RPMI7951 (cell line): ENCODE measurements around the gene HEATR3. TPM values are rescaled to one million over a fixed set of nuclear protein-coding genes. Genes with fewer than 3 reads are reported as not detected.

Source experiments
- DNase-seq: peaks from one replicate; pipeline ENCODE4 v3.0.0-alpha.2; 2012; ENCODE audit warnings: low read depth
- total RNA-seq: library from RNA; depleted of rRNA; stranded (reverse); fragments of >200 nt; shearing (Covaris generic); gene quantifications from 2 replicates; pipeline ENCODE4 v1.2.3, GENCODE V29; 2014; rRNA removed

HEATR3 gene, protein sequence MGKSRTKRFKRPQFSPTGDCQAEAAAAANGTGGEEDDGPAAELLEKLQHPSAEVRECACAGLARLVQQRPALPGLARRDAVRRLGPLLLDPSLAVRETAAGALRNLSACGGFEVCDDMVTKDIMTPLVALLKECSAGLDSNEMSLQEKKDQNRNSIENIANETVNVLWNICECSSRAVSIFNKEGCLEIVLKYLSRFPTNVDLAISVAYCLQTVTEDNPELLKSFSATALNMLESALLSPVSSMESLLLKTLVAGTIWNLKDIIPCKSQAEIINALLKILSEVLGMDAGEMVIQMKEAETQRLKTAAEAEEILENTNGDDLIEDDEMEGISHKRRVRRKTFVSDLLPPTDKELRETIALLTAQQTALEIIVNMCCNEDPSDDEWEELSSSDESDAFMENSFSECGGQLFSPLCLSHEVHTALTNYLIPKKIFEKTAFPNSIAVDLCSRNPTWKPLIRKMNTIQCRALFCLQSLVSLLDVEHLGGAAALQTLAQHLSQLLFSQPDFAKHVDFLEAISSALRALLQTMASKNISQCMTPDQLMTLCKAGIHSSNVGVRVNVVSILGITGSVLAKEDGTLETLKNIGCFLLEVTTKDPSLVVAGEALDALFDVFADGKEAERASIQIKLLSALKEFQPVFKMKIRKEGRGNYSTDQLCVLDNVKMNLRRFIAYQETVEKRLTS
- 13.3 and 14.9 TPM in 2 replicates for total RNA-seq

GRCh38 chr16:50065624-50066481, at the start of gene HEATR3:
HEATR3 (plus strand) TSS chr16:50065970; CDS start chr16:50066132, 162 bp downstream.
- peak; percentile 88 for DNase-seq

DNA sequence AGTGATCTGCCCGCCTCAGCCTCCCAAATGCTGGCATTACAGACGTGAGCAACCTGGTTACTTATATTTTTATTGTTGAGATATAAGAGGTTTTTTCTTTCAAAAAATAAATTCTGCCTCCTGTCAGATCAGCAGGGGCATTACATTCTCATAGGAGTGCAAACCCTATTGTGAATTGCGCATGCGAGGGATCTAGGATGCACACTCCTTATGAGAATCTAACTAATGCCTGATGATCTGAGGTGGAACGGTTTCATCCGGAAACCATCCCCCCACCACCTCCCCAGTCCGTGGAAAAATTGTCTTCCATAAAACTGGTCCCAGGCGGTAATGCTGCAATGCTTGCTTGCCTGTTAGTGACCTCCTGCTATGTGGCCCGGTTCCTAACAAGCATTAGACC, 48.2 kb upstream of the HEATR3 start:
- no peak for DNase-seq

GRCh38 chr16:50021544-50021943, 44.2 kb upstream of the HEATR3 start:
- DNase-seq = peak; percentile 10

- DNase-seq = no peak
Observed at GRCh38 chr16:50023641-50024040, 42.1 kb upstream of the HEATR3 start.

DNA sequence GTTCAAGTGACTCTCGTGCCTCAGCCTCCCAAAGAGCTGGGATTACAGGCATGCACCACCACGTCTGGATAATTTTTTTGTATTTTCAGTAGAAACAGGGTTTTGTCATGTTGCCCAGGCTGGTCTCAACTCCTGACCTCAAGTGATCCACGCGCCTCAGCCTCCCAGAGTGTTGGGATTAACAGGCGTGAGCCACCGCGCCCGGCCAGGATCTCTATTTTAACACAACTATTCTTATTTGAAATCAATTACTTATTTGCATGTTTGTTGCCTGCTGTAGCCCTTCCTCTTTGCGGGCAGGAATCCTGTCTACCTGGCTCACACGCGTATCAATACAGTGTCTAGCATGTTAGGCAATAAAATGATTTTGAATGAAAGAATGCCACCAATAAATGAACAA, 41.6 kb upstream of the HEATR3 start:
- DNase-seq = no peak

- peak; percentile 95 for DNase-seq
Observed at GRCh38 chr16:50024684-50025536, 40.9 kb upstream of the HEATR3 start, which contains the start of gene CNEP1R1. CNEP1R1 (plus strand) TSS chr16:50025225; CDS start chr16:50025316, 91 bp downstream.

DNA sequence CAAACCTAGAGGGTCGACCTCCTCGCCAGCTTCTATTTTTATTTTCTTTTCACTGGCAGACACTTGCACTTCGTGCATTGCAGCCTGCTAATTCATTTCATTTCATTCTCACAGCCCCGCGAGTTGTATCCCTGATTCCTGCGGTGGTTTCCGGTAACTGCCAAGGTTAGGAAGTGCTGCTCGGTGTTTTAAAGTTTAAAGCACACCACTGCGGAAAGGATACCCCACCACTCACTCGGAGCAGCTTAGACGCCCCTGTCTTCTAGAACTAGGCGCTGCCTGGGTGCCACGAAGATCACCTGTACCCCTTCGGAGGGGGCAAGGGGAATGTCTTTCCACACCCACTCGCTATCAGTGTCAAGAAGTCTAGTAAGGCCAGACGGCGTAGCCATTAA, 40.2 kb upstream of the HEATR3 start:
- peak; percentile 14 for DNase-seq

GRCh38 chr16:50027829-50028228, 37.9 kb upstream of the HEATR3 start:
- no peak for DNase-seq

GRCh38 chr16:50035468-50035992, 30.2 kb upstream of the HEATR3 start:
- DNase-seq = no peak

DNA sequence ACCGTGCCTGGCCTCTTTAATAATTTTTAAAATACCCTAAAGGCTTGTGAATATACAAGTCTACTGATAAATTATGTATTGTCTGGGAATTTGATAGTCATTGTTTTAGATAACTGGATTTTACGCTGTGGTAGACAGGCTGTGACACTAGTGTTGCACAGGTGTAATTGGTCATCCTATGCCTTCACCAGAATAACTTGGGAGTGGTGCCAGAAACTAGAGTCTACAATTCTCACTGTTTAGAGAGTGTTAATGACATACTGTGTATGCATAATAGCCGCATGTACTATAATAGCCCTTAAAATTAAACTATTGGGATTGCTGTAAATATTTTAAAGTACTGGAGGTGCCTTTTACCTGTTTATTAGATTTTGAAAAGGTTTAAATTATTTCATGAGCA, 29.3 kb upstream of the HEATR3 start:
- no peak for DNase-seq

DNA sequence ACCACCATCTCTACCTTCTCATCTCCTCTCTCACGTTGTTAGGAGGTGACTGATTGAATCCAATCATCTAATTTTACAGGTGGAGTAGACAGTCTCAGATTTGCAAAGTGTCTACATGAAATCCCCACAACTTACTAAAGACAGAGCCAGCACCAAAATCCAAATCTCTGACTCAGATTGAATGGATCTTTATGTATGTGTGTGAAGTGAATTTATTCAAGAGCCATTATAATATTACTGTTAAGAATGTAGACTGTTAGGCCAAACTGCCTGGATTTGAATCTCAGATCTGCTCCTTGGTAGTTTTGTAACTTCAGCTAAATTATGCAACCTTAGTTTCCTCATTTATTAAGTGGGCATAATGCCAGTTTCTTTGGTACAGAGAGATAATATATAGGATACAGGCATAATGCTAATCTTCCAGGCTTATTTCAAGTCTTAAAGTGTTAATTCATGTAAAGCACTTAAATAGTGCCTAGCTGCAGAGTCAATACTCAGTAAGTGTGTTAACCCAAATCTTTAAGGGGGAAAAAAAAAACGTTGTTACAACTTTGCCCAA, 28.0 kb upstream of the HEATR3 start:
- no peak for DNase-seq

DNA sequence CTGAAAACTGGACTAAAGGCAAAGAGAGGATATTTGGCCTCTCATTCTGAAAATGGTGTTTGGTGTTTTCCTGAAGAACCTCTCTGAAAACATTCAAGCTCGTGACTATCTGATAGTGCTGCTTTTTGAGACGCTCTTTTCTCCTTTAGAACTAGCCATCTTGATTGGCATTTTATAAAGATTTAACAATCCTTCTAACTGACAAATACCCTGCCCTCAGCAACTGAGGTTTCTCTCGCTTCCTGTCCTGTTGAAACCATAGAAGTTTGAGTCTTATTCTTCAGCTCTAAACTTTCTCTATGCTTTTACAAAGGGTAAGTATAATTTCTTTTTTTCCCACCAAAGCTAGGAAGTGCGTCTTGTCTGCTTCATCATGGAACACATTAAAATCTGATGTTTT, 27.5 kb upstream of the HEATR3 start:
- DNase-seq = no peak

- DNase-seq = no peak
Observed at GRCh38 chr16:50038756-50039529, 26.8 kb upstream of the HEATR3 start.

DNA sequence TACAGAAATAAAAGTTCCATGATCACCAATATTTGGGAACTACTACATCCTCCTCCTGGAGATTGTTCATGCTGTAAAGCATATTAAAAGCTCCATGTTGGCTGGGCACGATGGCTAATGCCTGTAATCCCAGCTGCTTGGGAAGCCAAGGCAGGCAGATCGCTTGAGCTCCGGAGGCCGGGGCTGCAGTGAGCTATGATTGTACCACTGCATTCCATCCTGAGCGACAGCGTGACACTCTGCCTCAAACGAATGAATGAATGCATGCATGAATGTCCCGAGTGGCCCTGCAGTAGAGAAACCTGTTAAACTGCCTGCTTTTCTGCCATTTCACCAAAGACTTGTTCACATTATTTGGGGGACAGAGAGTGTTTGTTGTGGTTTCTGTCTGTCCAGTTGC, 25.8 kb upstream of the HEATR3 start:
- no peak for DNase-seq

DNA sequence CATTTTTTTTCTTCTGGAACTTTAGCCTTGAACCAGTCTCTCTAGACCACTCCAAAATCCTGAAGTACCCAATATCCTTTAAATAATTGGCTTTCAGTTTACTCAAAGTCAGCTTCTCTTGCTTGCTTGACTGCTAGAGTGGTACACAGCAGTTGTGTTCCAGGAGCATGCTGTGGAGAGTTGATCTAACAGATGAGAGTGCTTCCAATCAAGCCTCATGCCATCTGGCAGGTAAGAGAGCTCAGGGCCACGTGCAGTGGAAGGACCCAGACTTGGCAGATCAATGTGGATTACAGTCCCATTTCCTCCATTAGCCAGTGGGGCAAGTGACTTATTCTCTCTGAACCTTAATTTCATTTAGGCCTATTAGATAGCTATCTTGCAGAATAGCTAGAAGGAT, 25.1 kb upstream of the HEATR3 start:
- no peak for DNase-seq

DNA sequence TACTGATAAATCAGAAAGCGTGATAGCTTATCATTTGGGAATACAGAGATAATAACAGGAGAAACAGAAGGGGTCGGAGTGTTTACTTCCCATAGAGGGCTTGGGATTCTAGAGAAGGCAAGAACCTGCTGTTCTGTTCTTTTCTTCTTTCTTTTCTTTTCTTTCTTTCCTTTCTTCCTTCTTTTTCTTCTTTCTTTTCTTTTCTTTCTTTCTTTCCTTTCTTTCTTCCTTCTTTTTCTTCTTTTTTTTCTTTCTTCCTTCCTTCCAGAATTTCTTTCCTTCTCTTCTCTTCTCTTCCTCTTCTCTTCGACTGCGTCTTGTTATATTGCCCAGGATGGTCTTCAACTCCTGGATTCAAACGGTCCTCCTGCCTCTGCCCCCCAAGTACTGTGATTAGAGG, 22.4 kb upstream of the HEATR3 start:
- DNase-seq = no peak

GRCh38 chr16:50045412-50045811, 20.4 kb upstream of the HEATR3 start:
- DNase-seq = no peak

- no peak for DNase-seq
Observed at GRCh38 chr16:50046853-50047252, 18.9 kb upstream of the HEATR3 start.

DNA sequence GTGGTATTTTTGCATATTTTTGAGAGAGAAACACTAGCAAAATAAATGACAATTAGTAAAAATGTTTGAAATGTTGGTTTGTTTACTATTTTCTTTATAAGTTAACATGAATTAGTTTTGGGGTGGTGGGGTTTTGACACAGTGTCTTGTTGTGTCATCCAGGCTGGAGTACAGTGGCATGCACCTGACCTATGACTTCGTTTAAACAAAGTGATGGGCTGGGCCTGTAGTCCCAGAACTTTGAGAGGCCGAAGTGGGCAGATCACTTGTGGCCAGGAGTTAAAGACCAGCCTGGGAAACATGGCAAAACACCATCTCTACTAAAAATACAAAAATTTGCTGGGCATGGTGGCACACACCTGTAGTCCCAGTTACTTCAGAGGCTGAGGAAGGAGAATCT, 17.9 kb upstream of the HEATR3 start:
- no peak for DNase-seq

DNA sequence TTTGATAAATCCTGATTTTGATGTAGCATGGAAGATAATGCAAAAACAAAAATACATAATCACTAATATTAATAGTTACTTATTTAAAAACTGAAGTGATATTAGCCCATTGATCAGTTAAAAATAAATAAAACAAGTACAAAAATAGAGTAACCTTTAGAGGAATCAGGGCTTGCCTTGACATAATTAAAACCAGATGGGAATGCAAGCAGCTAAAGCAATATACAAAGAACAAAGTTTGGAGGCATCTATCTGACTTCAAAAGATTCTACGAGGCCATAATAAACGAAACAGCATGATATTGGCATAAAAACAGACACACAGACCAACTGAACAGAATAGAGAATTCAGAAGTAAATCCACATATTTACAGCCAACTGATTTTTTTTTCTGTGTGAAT, 15.0 kb upstream of the HEATR3 start:
- DNase-seq = peak; percentile 16
